ENCODE data around the gene CIP2A.

DNA sequence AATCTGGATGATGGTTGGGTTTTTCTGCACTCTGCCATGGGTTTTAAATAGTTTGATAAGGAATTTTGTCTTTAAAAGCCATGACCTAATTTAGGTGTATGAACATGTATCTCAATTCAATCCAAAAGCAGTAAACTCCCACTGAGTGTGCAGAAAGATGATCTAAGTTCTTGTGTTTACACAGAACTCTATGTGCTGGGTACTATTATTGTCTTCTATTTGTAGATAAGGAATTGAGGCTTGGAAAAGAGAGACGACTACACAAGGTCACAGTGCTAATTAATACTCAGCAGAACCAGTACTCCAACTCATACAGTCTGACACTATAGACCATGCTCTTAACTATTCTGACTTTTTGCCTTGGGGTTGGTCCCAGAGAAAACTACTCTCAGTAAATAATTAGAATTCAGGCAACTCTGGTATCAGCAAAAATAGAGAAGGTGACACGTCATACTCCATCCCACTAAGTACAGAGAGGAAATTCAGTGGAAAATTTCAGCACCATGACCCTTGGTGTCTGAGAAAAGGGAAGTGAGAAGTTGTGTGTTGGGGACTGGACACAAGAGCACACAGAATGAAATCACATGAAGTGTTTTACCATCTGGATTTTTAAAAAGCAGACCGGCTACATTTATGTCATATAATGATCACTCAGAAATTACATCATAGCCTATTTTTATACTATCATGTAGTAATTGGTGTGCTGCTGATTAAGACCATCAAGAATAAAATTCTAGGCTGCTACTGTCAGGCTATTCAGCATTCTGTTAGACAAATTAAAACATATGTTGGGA lies 60.6 kb downstream of the CIP2A start:
- no peak for TF ChIP-seq EZH2 (IDR thresholded peaks at IDR 0.05; ENCODE audit: borderline replicate concordance, low read length)
- TF ChIP-seq, protein P1, sequence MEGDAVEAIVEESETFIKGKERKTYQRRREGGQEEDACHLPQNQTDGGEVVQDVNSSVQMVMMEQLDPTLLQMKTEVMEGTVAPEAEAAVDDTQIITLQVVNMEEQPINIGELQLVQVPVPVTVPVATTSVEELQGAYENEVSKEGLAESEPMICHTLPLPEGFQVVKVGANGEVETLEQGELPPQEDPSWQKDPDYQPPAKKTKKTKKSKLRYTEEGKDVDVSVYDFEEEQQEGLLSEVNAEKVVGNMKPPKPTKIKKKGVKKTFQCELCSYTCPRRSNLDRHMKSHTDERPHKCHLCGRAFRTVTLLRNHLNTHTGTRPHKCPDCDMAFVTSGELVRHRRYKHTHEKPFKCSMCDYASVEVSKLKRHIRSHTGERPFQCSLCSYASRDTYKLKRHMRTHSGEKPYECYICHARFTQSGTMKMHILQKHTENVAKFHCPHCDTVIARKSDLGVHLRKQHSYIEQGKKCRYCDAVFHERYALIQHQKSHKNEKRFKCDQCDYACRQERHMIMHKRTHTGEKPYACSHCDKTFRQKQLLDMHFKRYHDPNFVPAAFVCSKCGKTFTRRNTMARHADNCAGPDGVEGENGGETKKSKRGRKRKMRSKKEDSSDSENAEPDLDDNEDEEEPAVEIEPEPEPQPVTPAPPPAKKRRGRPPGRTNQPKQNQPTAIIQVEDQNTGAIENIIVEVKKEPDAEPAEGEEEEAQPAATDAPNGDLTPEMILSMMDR (IDR thresholded peaks at IDR 0.05; ENCODE audit: low read length) = no peak
